NCI-H2196 (cell line): ENCODE results near the gene TNRC18.

Experiments
- DNase-seq: peaks from one replicate; lab custom pipeline; 2025; ENCODE audit not compliant: unreplicated experiment; lab: John Stamatoyannopoulos, UW

TNRC18 gene

GRCh38 chr7:5452470-5452899 lies 28.9 kb upstream of the TNRC18 start:
- no peak for DNase-seq

GRCh38 chr7:5451391-5451790 lies 27.8 kb upstream of the TNRC18 start:
- DNase-seq = no peak

- DNase-seq = peak; percentile 9
Measured at GRCh38 chr7:5450549-5451327, 27.1 kb upstream of the TNRC18 start.

GRCh38 chr7:5448378-5449037 lies 24.9 kb upstream of the TNRC18 start:
- no peak for DNase-seq

- no peak for DNase-seq
Measured at GRCh38 chr7:5445981-5446594, 22.5 kb upstream of the TNRC18 start.

- DNase-seq = no peak
Measured at GRCh38 chr7:5443678-5444077, 20.0 kb upstream of the TNRC18 start.

- DNase-seq = no peak
Measured at GRCh38 chr7:5442757-5443305, 19.2 kb upstream of the TNRC18 start.

GRCh38 chr7:5441840-5442503 lies 18.3 kb upstream of the TNRC18 start:
- no peak for DNase-seq

- DNase-seq = no peak
Measured at GRCh38 chr7:5439572-5440496, 16.2 kb upstream of the TNRC18 start.

- no peak for DNase-seq
Measured at GRCh38 chr7:5439209-5439571, 15.6 kb upstream of the TNRC18 start.

- DNase-seq = no peak
Measured at GRCh38 chr7:5437987-5438386, 14.4 kb upstream of the TNRC18 start.

GRCh38 chr7:5437348-5437892 lies 13.8 kb upstream of the TNRC18 start:
- DNase-seq = no peak

- no peak for DNase-seq
Measured at GRCh38 chr7:5436003-5436678, 12.5 kb upstream of the TNRC18 start.

- DNase-seq = no peak
Measured at GRCh38 chr7:5435291-5436002, 11.8 kb upstream of the TNRC18 start.

- DNase-seq = no peak
Measured at GRCh38 chr7:5433181-5433580, 9.5 kb upstream of the TNRC18 start.

GRCh38 chr7:5432691-5433090 lies 9.1 kb upstream of the TNRC18 start:
- DNase-seq = no peak

GRCh38 chr7:5431560-5432015 lies 8.0 kb upstream of the TNRC18 start:
- no peak for DNase-seq

- DNase-seq = no peak
Measured at GRCh38 chr7:5430612-5430947, 6.9 kb upstream of the TNRC18 start.
